RWPE1 (cell line): ENCODE results near the gene FOXP1.

Source experiments
- CTCF ChIA-PET: fragments of 350-600 bp; sonication (Branson Sonifier 250); formaldehyde crosslinking; extraction: SDS; loops from one replicate; lab custom pipeline; 2021; lab: Yijun Ruan, JAX
- POLR2A ChIA-PET: fragments of 400-600 bp; formaldehyde crosslinking; extraction: SDS; loops from one replicate; lab custom pipeline; 2020; ENCODE audit warnings: antibody characterized with exemption; ENCODE audit not compliant: low non-redundant PET; lab: Yijun Ruan, JAX
- DNase-seq: peaks from one replicate; pipeline ENCODE4 v3.0.0; 2012; ENCODE audit warnings: low spot score
- H3K27ac ChIP-seq: fragments of 450-650 bp; 2 replicates; pipeline ENCODE4 v1.5.1; 2017
- CTCF ChIP-seq: fragments of 450-650 bp; conservative IDR thresholded peaks from 2 replicates; pipeline ENCODE4 v1.5.1; 2017; ENCODE audit warnings: low read depth, mild to moderate bottlenecking

The FOXP1 gene

GRCh38 chr3:71035314-71035713, 548.2 kb downstream of the FOXP1 start:
- no peak for TF ChIP-seq CTCF
- H3K27ac ChIP-seq, result no peak overlapping the region
- DNase-seq, result no peak
- CTCF ChIA-PET, result interaction anchor here (0.6 kb wide), 1 partner anchor 580 kb away, joined by 4 read pairs; no protein-coding TSS in a partner anchor
- POLR2A ChIA-PET, result no interaction called here

DNA sequence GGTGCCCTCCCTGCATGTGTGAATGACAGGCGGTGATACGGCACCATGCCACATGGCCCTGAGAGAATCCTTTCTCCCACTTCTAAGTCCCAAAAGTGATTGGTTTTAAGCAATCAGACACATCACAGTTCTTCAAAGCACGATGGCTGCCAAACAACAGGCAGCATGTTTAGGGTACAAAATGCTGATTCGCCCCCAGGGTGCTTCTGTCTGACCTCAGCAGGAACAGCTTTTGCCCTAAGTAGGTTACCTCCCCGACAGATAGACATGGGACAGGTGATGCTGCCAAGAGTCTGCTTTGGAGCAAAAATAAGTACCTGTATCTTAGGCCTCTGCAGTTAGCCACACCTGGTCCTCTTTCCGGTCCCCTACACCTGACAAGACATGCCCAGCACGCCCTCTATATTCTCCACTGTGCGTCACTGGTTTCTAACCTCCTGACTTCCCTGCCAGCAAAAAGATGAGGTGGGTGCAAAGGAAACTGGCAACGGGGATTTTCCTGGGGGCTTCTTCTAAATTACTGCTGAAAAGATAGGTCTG, 549.8 kb downstream of the FOXP1 start:
- ChIA-PET POLR2A (no interaction called here), CTCF (no interaction called here)
- TF ChIP-seq CTCF, result no peak
- DNase-seq, result no peak
- H3K27ac ChIP-seq, result no peak overlapping the region

DNA sequence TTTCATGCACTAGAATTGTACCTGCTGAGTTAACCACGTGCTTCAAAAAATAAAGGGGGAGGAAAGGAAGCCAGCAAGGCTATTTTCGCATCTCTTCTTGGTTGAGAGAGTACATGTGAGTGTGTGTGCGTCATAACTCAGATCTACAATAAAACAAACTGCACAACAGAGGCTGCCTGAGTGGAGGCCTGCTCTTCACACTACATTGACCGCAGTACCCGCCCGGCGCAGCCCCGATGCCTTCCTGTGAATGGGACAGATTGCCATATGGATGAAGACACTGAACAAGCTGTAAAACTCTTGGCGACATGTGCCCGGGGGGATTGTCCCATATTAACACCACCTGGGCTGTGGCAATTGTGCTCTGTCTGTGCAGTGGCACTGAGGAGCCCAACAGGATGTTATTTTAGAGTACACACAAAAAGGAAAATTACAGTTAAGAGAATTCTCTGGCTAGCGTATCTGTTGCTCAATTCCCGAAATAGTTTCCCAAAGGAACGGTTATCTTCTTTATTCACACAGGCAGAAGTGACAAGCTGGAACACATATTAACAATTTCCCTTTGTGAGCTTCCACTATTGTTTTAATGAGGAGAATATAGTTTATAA, 551.5 kb downstream of the FOXP1 start:
- DNase-seq, result no peak
- ChIA-PET POLR2A (no interaction called here), CTCF (interaction anchor here (0.6 kb wide), 1 partner anchor 140 kb away, joined by 4 read pairs; no protein-coding TSS in a partner anchor)
- TF ChIP-seq CTCF, result no peak
- no peak overlapping the region for H3K27ac ChIP-seq

DNA sequence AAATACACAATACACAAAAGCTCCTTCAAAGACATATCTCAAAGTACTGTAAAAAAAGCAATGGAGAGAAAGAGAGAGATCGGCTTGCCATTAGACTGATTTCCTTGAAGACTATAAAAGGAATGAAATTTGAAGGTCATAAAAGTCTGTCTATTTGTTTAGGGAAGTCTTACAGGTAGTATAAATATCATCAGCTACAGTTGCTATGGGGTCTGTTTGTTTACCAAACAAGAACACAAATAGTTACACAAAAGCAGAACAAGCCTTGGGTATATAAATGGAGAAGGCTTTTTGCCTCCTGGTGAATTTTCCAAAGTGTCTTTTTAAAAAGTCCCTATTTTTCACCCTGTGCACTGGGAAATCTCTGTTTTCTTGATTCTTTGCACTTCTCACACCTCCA, 552.3 kb downstream of the FOXP1 start:
- CTCF ChIA-PET, result interaction anchor here (0.6 kb wide), 1 partner anchor 713 kb away, joined by 3 read pairs; no protein-coding TSS in a partner anchor
- POLR2A ChIA-PET, result no interaction called here

GRCh38 chr3:71030748-71031147, 552.8 kb downstream of the FOXP1 start:
- no peak overlapping the region for H3K27ac ChIP-seq
- ChIA-PET POLR2A (no interaction called here), CTCF (interaction anchor here (0.6 kb wide), 1 partner anchor 713 kb away, joined by 3 read pairs; no protein-coding TSS in a partner anchor)
- DNase-seq, result no peak
- no peak for TF ChIP-seq CTCF

More for the DNA sequence above, 552.3 kb downstream of the FOXP1 start:
- no peak for TF ChIP-seq CTCF
- H3K27ac ChIP-seq, result no peak overlapping the region
- no peak for DNase-seq

GRCh38 chr3:71029770-71030169, 553.8 kb downstream of the FOXP1 start:
- ChIA-PET POLR2A (no interaction called here), CTCF (no interaction called here)
- H3K27ac ChIP-seq, result no peak overlapping the region
- no peak for TF ChIP-seq CTCF
- DNase-seq, result no peak
